GM12878 (cell line): ENCODE measurements around the gene EPHA8. TPM values are rescaled to one million over a fixed set of nuclear protein-coding genes. Genes with fewer than 3 reads are reported as not detected.

Source experiments
- ATAC-seq: fragments of 200-7000 bp; cut with Tn5 transposase; 3 replicates; pipeline ENCODE4 v1.9.1; 2020; ENCODE audit warnings: mild to moderate bottlenecking, moderate library complexity
- BruUV-seq: library from RNA; stranded (reverse); fragments of 400-500 nt; replicated peaks from 2 replicates; lab custom pipeline; 2021; lab: Mats Ljungman, UMichigan
- CTCF ChIA-PET: fragments of 300-600 bp; sonication (Branson Sonifier 250); formaldehyde crosslinking; extraction: SDS; loops from one replicate; lab custom pipeline; 2021; ENCODE audit warnings: inconsistent platforms; lab: Yijun Ruan, JAX
- POLR2A ChIA-PET: fragments of 350-600 bp; formaldehyde crosslinking; extraction: SDS; loops from one replicate; lab custom pipeline; 2021; ENCODE audit warnings: inconsistent platforms; lab: Charles Lee
- RAD21 ChIA-PET: fragments of 300-600 bp; sonication (Branson Sonifier 250); formaldehyde crosslinking; loops from one replicate; lab custom pipeline; 2023; ENCODE audit warnings: antibody characterized with exemption; ENCODE audit not compliant: unreplicated experiment; lab: Charles Lee
- SMC1A ChIA-PET: fragments of 300-600 bp; sonication (Branson Sonifier 250); formaldehyde crosslinking; loops from one replicate; lab custom pipeline; 2023; ENCODE audit not compliant: unreplicated experiment, uncharacterized antibody; lab: Charles Lee
- DNase-seq: peaks from one replicate; pipeline ENCODE4 v3.0.0-alpha.2; 2011; ENCODE audit warnings: low read depth, low spot score
- FAIRE-seq: peaks from 3 replicates; lab custom pipeline; 2011; peaks lifted over from hg19 to GRCh38; lab: Jason Lieb, UNC
- H2AFZ ChIP-seq: 2 replicates; pipeline ENCODE4 v1.6.0; 2011; ENCODE audit warnings: low read depth, low read length, control low read depth; ENCODE audit not compliant: control insufficient read depth
- H3K27ac ChIP-seq: 2 replicates; pipeline ENCODE4 v1.5.1; 2011; ENCODE audit warnings: control low read depth; ENCODE audit not compliant: control insufficient read depth, insufficient read depth
- H3K27me3 ChIP-seq, 2 experiments: replicated peaks in 1 of 2; 2 replicates each; pipeline versions ENCODE4 v1.6.0 to v1.6.1; 2011; ENCODE audit warnings: low read length in 1 of 2; ENCODE audit not compliant: control insufficient read depth in 2 of 2, insufficient read depth in 2 of 2
- H3K36me3 ChIP-seq, 2 experiments: 2 replicates each; pipeline ENCODE4 v1.5.1; 2011; ENCODE audit warnings: low read length in 1 of 2; ENCODE audit not compliant: control insufficient read depth in 2 of 2, insufficient read depth in 2 of 2
- H3K4me1 ChIP-seq: 2 replicates; pipeline ENCODE4 v1.6.1; 2011; ENCODE audit warnings: mild to moderate bottlenecking, low read length, moderate library complexity, mixed read lengths; ENCODE audit not compliant: control insufficient read depth, insufficient read depth
- H3K4me2 ChIP-seq: 2 replicates; pipeline ENCODE4 v1.6.0; 2011; ENCODE audit warnings: control low read depth; ENCODE audit not compliant: control insufficient read depth, insufficient read depth
- H3K4me3 ChIP-seq: fragments of 200-600 bp; sonication (generic); 2 replicates; pipeline ENCODE4 v1.5.1; 2016
- H3K79me2 ChIP-seq: 2 replicates; pipeline ENCODE4 v1.6.0; 2011; ENCODE audit warnings: low read length; ENCODE audit not compliant: control insufficient read depth, insufficient read depth
- H3K9ac ChIP-seq: 2 replicates; pipeline ENCODE4 v1.8.0; 2011; ENCODE audit warnings: low read length, control low read depth, mixed read lengths; ENCODE audit not compliant: control insufficient read depth, insufficient read depth
- H3K9me3 ChIP-seq: replicated peaks from 3 replicates; pipeline ENCODE4 v1.5.1; 2011; ENCODE audit warnings: mild to moderate bottlenecking, low read length; ENCODE audit not compliant: control insufficient read depth, insufficient read depth
- H4K20me1 ChIP-seq: 2 replicates; pipeline ENCODE4 v1.6.0; 2011; ENCODE audit not compliant: control insufficient read depth, insufficient read depth
- BACH1 ChIP-seq: fragments of 450-650 bp; IDR thresholded peaks from 2 replicates; pipeline ENCODE4 v1.6.1; 2017; ENCODE audit warnings: mild to moderate bottlenecking, borderline replicate concordance
- BRCA1 ChIP-seq: IDR thresholded peaks from 2 replicates; pipeline ENCODE4 v1.6.1; 2011; ENCODE audit warnings: low read depth, low read length, improper control_type of control experiment
- CHD4 ChIP-seq: fragments of 200-600 bp; sonication (generic); IDR thresholded peaks from 2 replicates; pipeline ENCODE4 v1.6.1; 2016; ENCODE audit warnings: mild to moderate bottlenecking
- EED ChIP-seq: sonication (generic); IDR thresholded peaks from 2 replicates; pipeline ENCODE4 v1.6.1; 2016; ENCODE audit warnings: antibody characterized with exemption, low read depth
- EP300 ChIP-seq, 2 experiments: fragments of 150-350 bp in 1 of 2; IDR thresholded peaks; 2 replicates each; pipeline ENCODE4 v1.6.1; 2011 to 2012; ENCODE audit warnings: low read depth in 2 of 2, low read length in 2 of 2, borderline replicate concordance in 1 of 2, improper control_type of control experiment in 1 of 2, inconsistent platforms in 1 of 2; ENCODE audit not compliant: control insufficient read depth in 1 of 2
- FOS ChIP-seq: IDR thresholded peaks from 3 replicates; pipeline ENCODE4 v1.6.1; 2011; ENCODE audit warnings: borderline replicate concordance; ENCODE audit not compliant: insufficient read length; ENCODE audit errors: extremely low read depth
- JUND ChIP-seq: IDR thresholded peaks from 2 replicates; pipeline ENCODE4 v1.6.1; 2012; ENCODE audit warnings: low read depth, mild to moderate bottlenecking, low read length, improper control_type of control experiment, moderate library complexity
- POLR2AphosphoS5 ChIP-seq: IDR thresholded peaks from 2 replicates; pipeline ENCODE4 v1.6.1; 2011; ENCODE audit warnings: mild to moderate bottlenecking, low read length, inconsistent platforms
- RBBP5 ChIP-seq: fragments of 200-600 bp; sonication (generic); conservative IDR thresholded peaks from 2 replicates; pipeline ENCODE4 v1.6.1; 2016
- SIN3A ChIP-seq: IDR thresholded peaks from 2 replicates; pipeline ENCODE4 v1.6.1; 2012; ENCODE audit warnings: low read depth, low read length, improper control_type of control experiment
- SMC3 ChIP-seq: IDR thresholded peaks from 2 replicates; pipeline ENCODE4 v1.6.1; 2011; ENCODE audit warnings: low read length, improper control_type of control experiment, borderline replicate concordance
- TCF12 ChIP-seq: IDR thresholded peaks from 2 replicates; pipeline ENCODE4 v1.6.1; 2011; ENCODE audit warnings: low read depth, mild to moderate bottlenecking, low read length
- USF2 ChIP-seq: IDR thresholded peaks from 2 replicates; pipeline ENCODE4 v1.6.1; 2011; ENCODE audit warnings: low read depth, low read length, improper control_type of control experiment, borderline replicate concordance
- WGBS: methylation state at CpG from one replicate; pipeline ENCODE4 v1.1.6; 2016; ENCODE audit warnings: low lambda C conversion rate; ENCODE audit not compliant: insufficient replicate concordance, insufficient coverage; ENCODE audit errors: missing lambda C conversion rate; 5-methylcytosine and 5-hydroxymethylcytosine counted together
- in situ Hi-C: fragments of 300-500 bp; cut with MboI; formaldehyde crosslinking; loops from 9 replicates; pipeline ENCODE4 v1.14.3; 2018; ENCODE audit warnings: mixed read lengths
- intact Hi-C: fragments of 100-400 bp; cut with micrococcal nuclease; formaldehyde crosslinking; loops from one replicate; pipeline ENCODE4 v1.14.2; 2022; ENCODE audit not compliant: unreplicated experiment
- polyA plus RNA-seq, 11 experiments: library from polyadenylated mRNA; depleted of rRNA in 4 of 11; unstranded in 6 of 11; stranded (reverse) in 5 of 11; fragments of >200 nt; fragmentation: Nextera tagmentation in 4 of 11; fragmentation: Illumina TruSeq in 1 of 11; extraction: Ambion mirVana in 4 of 11; extraction: Trizol in 1 of 11; gene quantifications; 1 replicate in 1 of 11; 2 replicates in 10 of 11; pipeline versions ENCODE4 v1.2.1 to v1.2.3, GENCODE V29; 2011 to 2016; ENCODE audit warnings: inconsistent platforms in 2 of 11, missing spikeins in 2 of 11, low read depth in 1 of 11
- total RNA-seq, 4 experiments: library from RNA; depleted of rRNA in 3 of 4; stranded (reverse); fragments of >200 nt in 3 of 4; fragmentation: Illumina TruSeq in 1 of 4; extraction: Trizol in 1 of 4; gene quantifications; 2 replicates each; pipeline versions ENCODE4 v1.2.1 to v1.2.3, GENCODE V29; 2013 to 2021
- TF ChIP-seq, protein P1 (sequence below): fragments of 450-650 bp; IDR thresholded peaks from 2 replicates; pipeline ENCODE4 v1.6.1; 2017; ENCODE audit warnings: borderline replicate concordance
- TF ChIP-seq, protein P2 (sequence below): IDR thresholded peaks from 2 replicates; pipeline ENCODE4 v1.6.1; 2012; ENCODE audit warnings: low read depth, low read length, improper control_type of control experiment

The EPHA8 gene
- total and polyA plus RNA-seq, 10 of the 15 experiments (the other 5 are each of a cell fraction or from before 2014, with no cell fraction given): not detected

DNA sequence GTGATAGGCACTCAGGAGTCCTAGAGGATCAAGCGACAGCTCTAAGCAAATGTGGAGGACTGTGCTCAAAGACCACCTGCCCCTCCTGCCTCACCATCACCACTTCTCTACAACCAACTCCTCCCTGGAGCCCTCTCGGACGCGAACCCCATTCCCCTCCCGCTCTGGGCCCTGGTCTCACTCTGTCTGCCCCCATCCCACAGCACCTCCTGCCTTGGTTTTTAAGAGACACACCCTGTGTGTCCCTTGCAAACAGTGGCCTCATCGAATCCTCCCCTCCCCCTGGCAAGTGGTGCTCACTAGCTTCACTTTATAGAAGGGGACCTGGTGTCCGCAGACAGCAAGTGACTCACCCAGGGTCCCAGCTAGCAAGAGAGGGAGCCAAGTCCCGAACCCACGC is 28.8 kb downstream of the EPHA8 start:
- Histone ChIP-seq H3K27ac (no peak overlapping the region), H3K9ac (no peak overlapping the region), H3K4me3 (no peak overlapping the region), H3K79me2 (no peaks in the 10 kb centered on the region), H3K36me3 (no peaks in the 10 kb centered on the region), H4K20me1 (no peaks in the 10 kb centered on the region; the same call in 1 of the 2 replicates), H3K4me2 (no peak overlapping the region), H3K4me1 (no peaks in the 10 kb centered on the region), H2AFZ (no peak overlapping the region), H3K27me3 (no peaks in the 10 kb centered on the region; a peak in 1 of 4 replicates), H3K9me3 (no peaks in the 10 kb centered on the region)
- CTCF ChIA-PET: no interaction called here
- POLR2A ChIA-PET: no interaction called here
- SMC1A ChIA-PET: no interaction called here
- RAD21 ChIA-PET: interaction anchor here (0.7 kb wide), 1 partner anchor 84 kb away, joined by 3 read pairs; no protein-coding TSS in a partner anchor
- BruUV-seq: no TSS peak
- TF ChIP-seq BRCA1 (no peak), SMC3 (no peak), SIN3A (no peak), EP300 (IDR thresholded peaks at IDR 0.05; ENCODE audit: borderline replicate concordance in 1 of 2, control insufficient read depth in 1 of 2, low read depth in 2 of 2, low read length in 2 of 2) (no peak)
- no peak for DNase-seq
- ATAC-seq: no peak
- 46% methylated on average over 8 of the region's 9 CpGs for WGBS
- intact Hi-C loops: no loop called here
- no peak for FAIRE-seq
- in situ Hi-C loops: no loop called here

DNA sequence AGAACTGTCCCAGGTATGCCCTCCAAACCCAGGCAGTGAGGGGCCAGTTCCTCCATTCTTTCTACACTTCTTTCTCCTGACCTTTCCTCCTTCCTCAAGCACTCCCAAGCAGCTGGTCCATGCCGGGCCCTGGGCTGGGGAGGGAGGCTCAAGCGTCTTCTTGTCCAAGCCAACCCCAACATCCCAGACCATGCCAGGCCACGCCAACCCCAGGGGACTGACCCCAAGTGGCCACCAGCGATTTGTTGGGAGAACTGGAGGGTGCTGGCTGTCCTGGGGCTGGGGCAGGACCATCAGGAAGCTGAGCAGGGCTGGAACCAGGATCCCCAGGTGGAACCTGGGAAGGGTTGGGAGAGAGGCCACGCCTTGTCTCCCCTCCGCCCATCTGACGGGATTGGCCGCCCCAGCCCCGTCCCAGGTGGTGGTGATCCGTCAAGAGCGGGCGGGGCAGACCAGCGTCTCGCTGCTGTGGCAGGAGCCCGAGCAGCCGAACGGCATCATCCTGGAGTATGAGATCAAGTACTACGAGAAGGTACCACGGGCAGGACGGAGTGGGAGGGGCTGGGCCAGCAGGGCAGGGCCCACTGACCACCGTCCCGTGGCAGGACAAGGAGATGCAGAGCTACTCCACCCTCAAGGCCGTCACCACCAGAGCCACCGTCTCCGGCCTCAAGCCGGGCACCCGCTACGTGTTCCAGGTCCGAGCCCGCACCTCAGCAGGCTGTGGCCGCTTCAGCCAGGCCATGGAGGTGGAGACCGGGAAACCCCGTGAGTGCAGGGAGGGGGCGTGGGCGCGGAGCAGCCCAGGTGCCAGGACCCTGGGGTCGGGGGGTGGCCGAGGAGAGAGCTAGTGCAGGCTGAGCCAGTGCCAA is 29.9 kb downstream of the EPHA8 start:
- no peaks in the 10 kb centered on the region for H3K36me3 ChIP-seq
- intact Hi-C loops (no loop called here), in situ Hi-C loops (no loop called here)
- H3K27ac ChIP-seq: no peak overlapping the region
- 31% methylated on average over 35 of the region's 38 CpGs for WGBS
- no peaks in the 10 kb centered on the region for H3K4me1 ChIP-seq
- H2AFZ ChIP-seq: no peak overlapping the region
- no peaks in the 10 kb centered on the region; a peak in 2 of 4 replicates for H3K27me3 ChIP-seq
- ChIA-PET RAD21 (no interaction called here), CTCF (no interaction called here), POLR2A (no interaction called here), SMC1A (no interaction called here)
- H3K79me2 ChIP-seq: no peaks in the 10 kb centered on the region
- no peaks in the 10 kb centered on the region for H3K9me3 ChIP-seq
- BruUV-seq: no TSS peak
- no peak for DNase-seq
- no peak for FAIRE-seq
- H3K4me3 ChIP-seq: no peak overlapping the region
- H3K4me2 ChIP-seq: no peak overlapping the region
- no peak overlapping the region for H3K9ac ChIP-seq
- no peaks in the 10 kb centered on the region; the same call in 1 of the 2 replicates for H4K20me1 ChIP-seq
- no peak for ATAC-seq
- TF ChIP-seq FOS (no peak), TCF12 (no peak), POLR2AphosphoS5 (no peak), CHD4 (no peak), EED (no peak), USF2 (no peak), JUND (no peak), RBBP5 (no peak), BACH1 (no peak)
- TF ChIP-seq, protein P1, sequence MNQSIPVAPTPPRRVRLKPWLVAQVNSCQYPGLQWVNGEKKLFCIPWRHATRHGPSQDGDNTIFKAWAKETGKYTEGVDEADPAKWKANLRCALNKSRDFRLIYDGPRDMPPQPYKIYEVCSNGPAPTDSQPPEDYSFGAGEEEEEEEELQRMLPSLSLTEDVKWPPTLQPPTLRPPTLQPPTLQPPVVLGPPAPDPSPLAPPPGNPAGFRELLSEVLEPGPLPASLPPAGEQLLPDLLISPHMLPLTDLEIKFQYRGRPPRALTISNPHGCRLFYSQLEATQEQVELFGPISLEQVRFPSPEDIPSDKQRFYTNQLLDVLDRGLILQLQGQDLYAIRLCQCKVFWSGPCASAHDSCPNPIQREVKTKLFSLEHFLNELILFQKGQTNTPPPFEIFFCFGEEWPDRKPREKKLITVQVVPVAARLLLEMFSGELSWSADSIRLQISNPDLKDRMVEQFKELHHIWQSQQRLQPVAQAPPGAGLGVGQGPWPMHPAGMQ: no peak
- TF ChIP-seq, protein P2, sequence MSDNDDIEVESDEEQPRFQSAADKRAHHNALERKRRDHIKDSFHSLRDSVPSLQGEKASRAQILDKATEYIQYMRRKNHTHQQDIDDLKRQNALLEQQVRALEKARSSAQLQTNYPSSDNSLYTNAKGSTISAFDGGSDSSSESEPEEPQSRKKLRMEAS: no peak
